Rectal smooth muscle tissue (tissue), 1 donor: ENCODE measurements around the gene TRPM8.

Experiments
- H3K27ac ChIP-seq: one replicate; pipeline ENCODE4 v1.7.0; 2013; ENCODE audit warnings: low read depth, low read length, inconsistent platforms
- H3K27me3 ChIP-seq: one replicate; pipeline ENCODE4 v1.7.0; 2013; ENCODE audit warnings: low read length; ENCODE audit not compliant: control insufficient read depth, insufficient read depth
- H3K36me3 ChIP-seq: one replicate; pipeline ENCODE4 v1.7.0; 2013; ENCODE audit warnings: low read length; ENCODE audit not compliant: control insufficient read depth, insufficient read depth
- H3K4me1 ChIP-seq: one replicate; pipeline ENCODE4 v1.7.0; 2013; ENCODE audit warnings: low read length; ENCODE audit not compliant: control insufficient read depth, insufficient read depth
- H3K4me3 ChIP-seq: one replicate; pipeline ENCODE4 v1.7.0; 2013; ENCODE audit warnings: low read length
- H3K9ac ChIP-seq: one replicate; pipeline ENCODE4 v1.7.0; 2013; ENCODE audit warnings: low read length

The TRPM8 gene

GRCh38 chr2:233919319-233919718 lies 2.1 kb downstream of the TRPM8 start:
- no peak overlapping the region for H3K27ac ChIP-seq
- no peaks in the 10 kb centered on the region for H3K27me3 ChIP-seq
- no peak overlapping the region for H3K9ac ChIP-seq
- H3K4me1 ChIP-seq, result no peaks in the 10 kb centered on the region
- H3K4me3 ChIP-seq, result no peak overlapping the region
- H3K36me3 ChIP-seq, result no peaks in the 10 kb centered on the region

DNA sequence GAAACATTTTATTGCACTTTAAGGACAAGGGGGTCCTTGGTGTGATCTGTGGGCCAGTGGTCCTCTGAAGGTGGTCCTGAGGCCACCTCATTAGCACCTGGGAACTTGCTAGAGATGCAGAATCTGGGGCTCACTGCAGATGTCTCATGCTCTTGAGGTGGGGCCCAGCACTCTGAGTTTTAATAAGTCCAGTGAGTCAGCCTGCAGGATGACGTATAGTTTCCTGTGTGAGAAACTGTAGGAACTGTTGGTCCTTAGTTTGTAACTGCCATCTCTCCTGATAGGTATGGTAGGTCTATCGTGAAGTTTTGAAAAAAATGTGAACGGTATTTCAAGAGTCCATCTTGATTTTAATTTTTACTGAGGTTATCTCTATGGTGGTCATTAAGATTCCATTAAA lies 2.8 kb downstream of the TRPM8 start:
- Histone ChIP-seq H3K4me3 (no peak overlapping the region), H3K4me1 (no peaks in the 10 kb centered on the region), H3K9ac (no peak overlapping the region), H3K27ac (no peak overlapping the region), H3K36me3 (no peaks in the 10 kb centered on the region), H3K27me3 (no peaks in the 10 kb centered on the region)

DNA sequence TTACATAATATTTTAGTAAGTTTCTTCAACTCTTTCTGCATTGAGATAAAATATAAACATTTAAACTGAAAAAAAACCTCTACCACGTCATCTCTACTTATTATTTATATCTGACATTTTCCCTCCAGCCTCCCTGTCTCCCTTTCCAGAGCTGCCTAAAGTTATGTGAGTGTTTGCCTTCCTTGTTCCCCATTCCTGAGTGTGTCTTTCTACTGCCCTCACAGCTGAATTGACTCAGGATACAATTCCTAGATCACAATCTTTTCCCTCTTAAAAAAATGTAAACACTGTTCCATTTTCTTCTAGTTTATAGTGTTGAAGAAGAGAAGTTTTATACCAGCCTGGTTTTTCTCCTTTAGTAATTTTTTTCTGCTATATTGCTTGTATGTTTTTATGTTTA lies 5.3 kb downstream of the TRPM8 start:
- Histone ChIP-seq H3K27me3 (no peaks in the 10 kb centered on the region), H3K4me3 (no peak overlapping the region), H3K36me3 (no peaks in the 10 kb centered on the region), H3K27ac (no peak overlapping the region), H3K9ac (no peak overlapping the region), H3K4me1 (no peaks in the 10 kb centered on the region)

GRCh38 chr2:233925402-233925801 lies 8.2 kb downstream of the TRPM8 start:
- no peaks in the 10 kb centered on the region for H3K4me1 ChIP-seq
- H3K36me3 ChIP-seq, result no peaks in the 10 kb centered on the region
- H3K9ac ChIP-seq, result no peak overlapping the region
- no peaks in the 10 kb centered on the region for H3K27me3 ChIP-seq
- no peak overlapping the region for H3K4me3 ChIP-seq
- no peak overlapping the region for H3K27ac ChIP-seq

- H3K27ac ChIP-seq, result no peak overlapping the region
- H3K4me1 ChIP-seq, result no peaks in the 10 kb centered on the region
- H3K36me3 ChIP-seq, result no peaks in the 10 kb centered on the region
- no peaks in the 10 kb centered on the region for H3K27me3 ChIP-seq
- no peak overlapping the region for H3K4me3 ChIP-seq
- no peak overlapping the region for H3K9ac ChIP-seq
These were observed 9.6 kb downstream of the TRPM8 start for GRCh38 chr2:233926806-233927205.

DNA sequence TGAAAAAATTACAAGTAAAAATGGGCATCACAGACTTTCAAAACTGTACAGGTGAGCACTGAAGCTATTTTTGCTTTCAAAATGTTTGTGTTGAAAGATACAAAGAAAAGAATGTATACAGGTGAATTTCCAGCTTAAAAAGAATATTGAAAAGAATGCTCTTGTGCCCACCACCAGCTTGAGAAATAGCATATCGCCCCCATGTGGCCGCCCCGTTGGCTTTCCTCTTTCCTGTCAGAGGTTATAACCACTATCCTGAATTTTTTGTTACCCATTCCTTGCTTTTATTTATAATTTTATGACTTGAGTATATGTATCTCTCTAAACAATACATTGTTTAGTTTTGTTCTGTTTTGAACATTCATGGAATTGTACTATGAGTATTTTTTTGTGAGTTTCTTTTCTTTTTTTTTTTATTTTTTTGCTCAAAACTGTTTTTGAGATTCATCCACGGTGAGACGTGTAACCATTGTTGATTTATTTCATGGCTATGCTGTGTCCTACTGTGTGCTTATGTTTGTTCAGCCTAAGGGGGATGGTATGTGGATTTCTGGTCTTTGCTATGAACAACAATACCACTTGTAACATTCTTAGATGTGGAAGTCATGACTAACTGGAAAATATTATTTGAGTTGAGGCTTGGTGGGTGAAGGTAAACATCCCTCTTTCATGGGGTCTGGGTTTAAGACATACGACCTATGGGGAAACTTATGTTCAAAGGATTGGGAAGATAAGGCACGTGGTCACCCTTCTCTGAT lies 11.6 kb downstream of the TRPM8 start:
- Histone ChIP-seq H3K27ac (no peak overlapping the region), H3K4me3 (no peak overlapping the region), H3K9ac (no peak overlapping the region), H3K36me3 (no peaks in the 10 kb centered on the region), H3K27me3 (peaks cover 3% of the 10 kb centered on the region), H3K4me1 (no peaks in the 10 kb centered on the region)

GRCh38 chr2:233929352-233930022 lies 12.3 kb downstream of the TRPM8 start:
- H3K27ac ChIP-seq, result no peak overlapping the region
- H3K27me3 ChIP-seq, result peaks cover 3% of the 10 kb centered on the region
- H3K4me1 ChIP-seq, result no peaks in the 10 kb centered on the region
- H3K9ac ChIP-seq, result no peak overlapping the region
- no peak overlapping the region for H3K4me3 ChIP-seq
- H3K36me3 ChIP-seq, result no peaks in the 10 kb centered on the region

GRCh38 chr2:233934524-233934923 lies 17.4 kb downstream of the TRPM8 start:
- H3K27me3 ChIP-seq, result peaks cover 3% of the 10 kb centered on the region
- no peak overlapping the region for H3K27ac ChIP-seq
- no peaks in the 10 kb centered on the region for H3K4me1 ChIP-seq
- H3K9ac ChIP-seq, result no peak overlapping the region
- H3K4me3 ChIP-seq, result no peak overlapping the region
- H3K36me3 ChIP-seq, result no peaks in the 10 kb centered on the region

DNA sequence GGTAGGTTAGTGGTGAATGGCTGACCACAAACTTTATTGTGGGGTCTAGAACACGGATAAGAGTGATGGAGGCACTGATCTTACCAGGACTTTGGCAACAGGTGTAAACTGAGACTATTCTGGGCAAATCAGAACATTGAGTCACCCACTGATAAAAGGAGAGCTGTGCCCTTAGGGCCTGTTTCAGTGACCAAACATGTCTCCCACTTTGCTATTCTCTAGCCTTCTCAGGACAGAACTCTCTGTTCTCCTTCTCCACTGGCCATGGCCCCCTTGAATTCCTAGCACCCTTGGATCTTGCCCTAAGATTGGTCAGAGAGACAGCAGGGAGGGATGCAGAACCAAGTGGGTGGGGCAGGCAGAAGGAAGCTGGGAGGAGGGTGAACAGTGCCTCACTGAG lies 18.3 kb downstream of the TRPM8 start:
- H3K4me3 ChIP-seq, result no peak overlapping the region
- no peaks in the 10 kb centered on the region for H3K36me3 ChIP-seq
- H3K9ac ChIP-seq, result no peak overlapping the region
- H3K27me3 ChIP-seq, result peaks cover 3% of the 10 kb centered on the region
- H3K4me1 ChIP-seq, result no peaks in the 10 kb centered on the region
- H3K27ac ChIP-seq, result no peak overlapping the region

GRCh38 chr2:233936089-233936488 lies 18.9 kb downstream of the TRPM8 start:
- Histone ChIP-seq H3K27me3 (peaks cover 3% of the 10 kb centered on the region), H3K36me3 (no peaks in the 10 kb centered on the region), H3K9ac (no peak overlapping the region), H3K4me1 (no peaks in the 10 kb centered on the region), H3K27ac (no peak overlapping the region), H3K4me3 (no peak overlapping the region)

GRCh38 chr2:233938676-233939370 lies 21.6 kb downstream of the TRPM8 start:
- H3K36me3 ChIP-seq, result no peaks in the 10 kb centered on the region
- no peak overlapping the region for H3K27ac ChIP-seq
- H3K4me1 ChIP-seq, result no peaks in the 10 kb centered on the region
- H3K4me3 ChIP-seq, result no peak overlapping the region
- H3K27me3 ChIP-seq, result no peaks in the 10 kb centered on the region
- no peak overlapping the region for H3K9ac ChIP-seq

GRCh38 chr2:233940376-233941276 lies 23.5 kb downstream of the TRPM8 start:
- no peaks in the 10 kb centered on the region for H3K27me3 ChIP-seq
- H3K4me3 ChIP-seq, result no peak overlapping the region
- no peaks in the 10 kb centered on the region for H3K4me1 ChIP-seq
- no peaks in the 10 kb centered on the region for H3K36me3 ChIP-seq
- no peak overlapping the region for H3K27ac ChIP-seq
- H3K9ac ChIP-seq, result no peak overlapping the region
